IgD-negative memory B cell (primary cell): ENCODE data around the gene OR6C75. TPM values are rescaled to one million over a fixed set of nuclear protein-coding genes. Genes with fewer than 3 reads are reported as not detected.
"Not testable (repeated sequence)": the region's sequence is repeated elsewhere in the genome, so short reads cannot be mapped to it uniquely, and the experiment has no call there.

Experiments used
- H3K27ac Mint-ChIP-seq, 3 donors: one replicate each; pipeline ENCODE4 v1.8.0; 2020 to 2022; ENCODE audit warnings: mild to moderate bottlenecking in 3 of 3, mixed read lengths in 3 of 3, moderate library complexity in 1 of 3
- H3K27me3 Mint-ChIP-seq: one replicate; pipeline ENCODE4 v1.8.0; 2021; ENCODE audit warnings: mixed read lengths
- H3K36me3 Mint-ChIP-seq: one replicate; pipeline ENCODE4 v1.8.0; 2020; ENCODE audit warnings: mild to moderate bottlenecking, mixed read lengths
- H3K4me1 Mint-ChIP-seq, 3 donors: one replicate each; pipeline ENCODE4 v1.8.0; 2020 to 2022; ENCODE audit warnings: mixed read lengths in 3 of 3, mild to moderate bottlenecking in 1 of 3
- H3K4me3 Mint-ChIP-seq, 4 donors: one replicate each; pipeline ENCODE4 v1.8.0; 2020 to 2022; ENCODE audit warnings: mild to moderate bottlenecking in 4 of 4, mixed read lengths in 4 of 4, moderate library complexity in 3 of 4
- H3K9me3 Mint-ChIP-seq, 3 donors: one replicate each; pipeline ENCODE4 v1.8.0; 2020 to 2021; ENCODE audit warnings: mixed read lengths in 3 of 3, mild to moderate bottlenecking in 1 of 3
- polyA plus RNA-seq: library from polyadenylated mRNA; unstranded; fragments of 300-500 nt; fragmentation: Illumina TruSeq; gene quantifications from one replicate; pipeline ENCODE4 v1.2.3, GENCODE V29; 2021

Gene OR6C75
- polyA plus RNA-seq, 1 donor from 2014 or later, result not detected

DNA sequence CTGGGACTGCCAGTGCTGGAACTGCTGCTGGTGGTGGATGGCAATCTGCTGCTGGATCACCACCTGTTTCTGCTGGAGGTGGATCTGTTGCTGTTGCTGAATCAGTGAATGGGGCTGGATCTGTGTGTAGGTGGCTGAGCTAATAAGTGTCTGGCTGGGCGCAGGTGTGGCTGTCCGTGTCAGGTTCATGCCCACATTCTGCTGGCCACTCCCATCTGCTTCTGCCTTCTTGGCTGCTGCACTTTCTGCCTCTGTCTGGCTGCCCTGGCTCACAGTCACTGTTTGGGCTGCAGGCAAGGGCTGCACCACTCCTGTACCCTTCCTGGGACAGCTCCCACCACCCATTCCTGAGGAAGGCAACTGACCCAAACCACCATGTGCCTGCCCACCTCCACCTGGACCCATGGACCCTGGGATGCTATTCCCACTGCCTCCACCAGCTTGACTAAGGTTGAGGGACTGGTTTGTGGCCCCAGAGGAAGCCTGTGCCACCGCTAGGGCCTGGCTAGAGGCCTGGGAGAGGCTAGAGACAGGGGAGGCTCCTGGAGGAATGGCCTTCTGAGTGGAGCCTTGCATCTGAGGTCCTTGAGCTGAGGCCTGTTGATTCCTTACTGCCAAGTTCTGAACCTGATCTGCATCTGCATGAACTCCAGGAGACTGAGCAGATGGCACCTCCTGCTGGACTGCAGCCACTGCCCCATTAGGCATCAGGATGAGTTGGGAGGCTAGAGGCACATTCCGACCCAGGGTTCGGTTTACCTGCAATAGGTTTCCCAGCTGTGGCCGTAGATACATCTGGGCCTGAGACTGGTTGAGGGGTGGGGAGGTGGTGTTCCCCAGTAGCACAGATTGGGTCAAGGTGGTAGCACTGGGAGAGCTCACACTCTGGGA lies 51.0 kb downstream of the OR6C75 start:
- H3K27ac Mint-ChIP-seq, H3K36me3 Mint-ChIP-seq, H3K4me1 Mint-ChIP-seq, H3K9me3 Mint-ChIP-seq, H3K4me3 Mint-ChIP-seq: not testable (repeated sequence)
- H3K27me3 Mint-ChIP-seq, result peaks cover 12% of the 10 kb centered on the region

DNA sequence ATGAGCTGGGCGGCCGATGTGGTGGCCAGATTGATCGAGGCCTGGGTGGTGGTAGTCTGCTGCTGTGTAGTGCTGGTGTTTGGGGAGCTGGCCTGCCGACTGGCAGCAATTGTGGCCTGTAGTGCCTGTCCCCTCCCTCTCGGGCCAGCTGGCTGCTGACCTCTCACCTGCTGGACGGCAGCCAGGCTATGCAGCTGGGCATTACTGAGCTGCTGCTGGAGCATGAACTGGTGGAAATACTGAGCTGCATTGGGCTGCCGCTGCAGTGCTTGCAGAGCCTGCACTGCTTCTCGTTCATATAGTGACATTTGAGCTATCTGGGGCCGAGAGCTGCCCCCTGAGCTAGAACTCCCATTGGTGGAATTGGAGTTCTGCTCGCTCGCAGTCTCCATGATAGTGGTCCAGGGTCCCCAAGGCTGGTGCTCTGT lies 51.6 kb downstream of the OR6C75 start:
- peaks cover 12% of the 10 kb centered on the region for H3K27me3 Mint-ChIP-seq
- H3K36me3 Mint-ChIP-seq, H3K9me3 Mint-ChIP-seq, H3K27ac Mint-ChIP-seq, H3K4me1 Mint-ChIP-seq: not testable (repeated sequence)
- H3K4me3 Mint-ChIP-seq, result peak overlapping the region in 1 of 4 donors; percentile 50

DNA sequence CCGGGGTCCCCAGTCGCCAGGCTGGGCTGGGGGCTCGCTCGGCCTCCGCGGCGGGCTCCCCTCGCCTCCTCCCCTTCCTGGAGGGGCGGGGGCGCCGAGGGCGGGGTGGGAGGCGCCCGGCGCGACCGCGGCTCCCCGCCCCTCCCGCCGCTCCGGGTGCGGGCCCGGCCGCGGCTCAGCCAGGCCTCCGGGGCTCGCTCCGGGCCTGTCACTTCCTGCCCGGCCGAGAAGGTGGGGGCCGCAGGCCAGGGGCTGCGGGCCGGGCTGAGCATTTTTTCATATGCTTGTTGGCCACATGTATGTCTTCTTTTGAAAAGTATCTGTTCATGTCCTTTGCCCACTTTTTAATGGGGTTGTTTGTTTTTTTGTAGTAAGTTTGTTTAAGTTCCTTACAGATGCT lies 52.1 kb downstream of the OR6C75 start:
- Mint-ChIP-seq H3K27me3 (peaks cover 14% of the 10 kb centered on the region), H3K4me3 (peak overlapping the region in 2 of 4 donors; percentile 59 to 83)
- not testable (repeated sequence) for H3K27ac Mint-ChIP-seq, H3K4me1 Mint-ChIP-seq, H3K36me3 Mint-ChIP-seq, H3K9me3 Mint-ChIP-seq

DNA sequence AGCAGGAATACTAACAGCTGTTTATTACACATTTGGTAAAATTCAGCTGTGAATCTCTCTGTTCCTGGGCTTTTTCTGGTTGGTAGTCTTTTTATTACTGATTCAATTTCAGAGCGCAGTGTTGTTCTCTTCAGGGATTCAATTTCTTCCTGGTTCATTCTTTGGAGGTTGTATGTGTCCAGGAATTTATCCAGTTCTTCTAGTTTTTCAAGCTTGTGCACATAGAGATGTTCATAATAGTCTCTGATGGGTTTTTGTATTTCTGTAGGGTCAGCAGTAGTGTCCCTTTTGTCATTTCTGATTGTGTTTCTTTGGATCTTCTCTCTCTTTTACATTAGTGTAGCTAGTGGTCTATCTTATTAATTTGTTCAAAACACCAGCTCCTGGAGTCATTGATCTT lies 54.2 kb downstream of the OR6C75 start:
- Mint-ChIP-seq H3K4me1 (peaks cover 0 to 6% (median 5%) of the 10 kb centered on the region in 3 donors), H3K36me3 (no peaks in the 10 kb centered on the region), H3K4me3 (no peak overlapping the region), H3K27ac (no peak overlapping the region), H3K9me3 (no peaks in the 10 kb centered on the region), H3K27me3 (peaks cover 17% of the 10 kb centered on the region)

Other genes with a start within 250 kb of the OR6C75 start
- gene OR9K2, start 236.6 kb upstream of the OR6C75 start, polyA plus RNA-seq, result not detected
- not detected for gene OR10A7, start 141.9 kb upstream of the OR6C75 start, polyA plus RNA-seq
- not detected for gene OR6C74, start 118.4 kb upstream of the OR6C75 start, polyA plus RNA-seq
- not detected for gene OR6C6, start 66.4 kb upstream of the OR6C75 start, polyA plus RNA-seq
- gene OR6C1, start 48.6 kb upstream of the OR6C75 start, polyA plus RNA-seq, result not detected
- not detected for gene OR6C3, start 32.2 kb upstream of the OR6C75 start, polyA plus RNA-seq
- gene OR6C65, start 37.6 kb downstream of the OR6C75 start, polyA plus RNA-seq, result not detected
- gene OR6C76, start 63.3 kb downstream of the OR6C75 start, polyA plus RNA-seq, result not detected
- gene OR6C2, start 81.1 kb downstream of the OR6C75 start, polyA plus RNA-seq, result not detected
- not detected for gene OR6C70, start 107.2 kb downstream of the OR6C75 start, polyA plus RNA-seq
- not detected for gene OR6C68, start 129.4 kb downstream of the OR6C75 start, polyA plus RNA-seq
- gene OR6C4, start 186.6 kb downstream of the OR6C75 start, polyA plus RNA-seq, result not detected
- not detected for gene OR2AP1, start 209.5 kb downstream of the OR6C75 start, polyA plus RNA-seq